Spinal cord (tissue), 10 donors: Measurements from ENCODE around the gene CTNNA2. TPM values are rescaled to one million over a fixed set of nuclear protein-coding genes. Genes with fewer than 3 reads are reported as not detected.
A peak's percentile ranks its signal among the peaks of the same experiment; 100 is the strongest.

ENCODE experiments used
- DNase-seq, 6 donors: peaks; one replicate each; pipeline versions ENCODE4 v3.0.0 to v3.0.0-alpha.2; 2013 to 2015; ENCODE audit warnings: low spot score in 6 of 6, low read depth in 4 of 6
- H3K27ac ChIP-seq: one replicate; pipeline ENCODE4 v1.5.1; 2013; ENCODE audit warnings: low read depth, low read length, control low read depth
- H3K27me3 ChIP-seq: one replicate; pipeline ENCODE4 v1.6.1; 2013; ENCODE audit warnings: low read length; ENCODE audit not compliant: control insufficient read depth, insufficient read depth
- H3K36me3 ChIP-seq: one replicate; pipeline ENCODE4 v1.6.1; 2013; ENCODE audit warnings: low read length; ENCODE audit not compliant: control insufficient read depth, insufficient read depth
- H3K4me1 ChIP-seq: one replicate; pipeline ENCODE4 v1.6.1; 2013; ENCODE audit warnings: low read length; ENCODE audit not compliant: control insufficient read depth, insufficient read depth
- H3K4me3 ChIP-seq: one replicate; pipeline ENCODE4 v1.5.1; 2013; ENCODE audit warnings: low read depth, low read length, control low read depth
- H3K9me3 ChIP-seq: one replicate; pipeline ENCODE4 v1.6.1; 2013; ENCODE audit warnings: low read length; ENCODE audit not compliant: control insufficient read depth, insufficient read depth
- WGBS: methylation state at CpG from one replicate; pipeline ENCODE4 v1.1.5; 2013; ENCODE audit warnings: missing lambda C conversion rate; ENCODE audit not compliant: insufficient coverage; 5-methylcytosine and 5-hydroxymethylcytosine counted together
- polyA plus RNA-seq, 2 donors: library from polyadenylated mRNA; unstranded; fragments of 120-200 nt; gene quantifications; one replicate each; pipeline ENCODE4 v1.2.1, GENCODE V29; 2013; ENCODE audit not compliant: insufficient read length in 2 of 2
- total RNA-seq, 2 donors: library from RNA; depleted of rRNA in 1 of 2; stranded (reverse); fragments of 120-200 nt in 1 of 2; fragments of >200 nt in 1 of 2; gene quantifications; one replicate each; pipeline versions ENCODE4 v1.2.3 to v1.2.4, GENCODE V29; 2013 to 2014
- donor health status: healthy.

Gene CTNNA2
- total and polyA plus RNA-seq, 4 donors: 42.4 to 117 (median 84.7) TPM

GRCh38 chr2:79846878-79847277, 334.0 kb downstream of the CTNNA2 start:
- WGBS: 86% methylated on average over 1 of the region's 1 CpG
- Histone ChIP-seq H3K27ac (no peak overlapping the region), H3K27me3 (no peaks in the 10 kb centered on the region), H3K4me1 (no peaks in the 10 kb centered on the region), H3K4me3 (no peak overlapping the region), H3K9me3 (no peaks in the 10 kb centered on the region), H3K36me3 (no peaks in the 10 kb centered on the region)
- DNase-seq: no peak

DNA sequence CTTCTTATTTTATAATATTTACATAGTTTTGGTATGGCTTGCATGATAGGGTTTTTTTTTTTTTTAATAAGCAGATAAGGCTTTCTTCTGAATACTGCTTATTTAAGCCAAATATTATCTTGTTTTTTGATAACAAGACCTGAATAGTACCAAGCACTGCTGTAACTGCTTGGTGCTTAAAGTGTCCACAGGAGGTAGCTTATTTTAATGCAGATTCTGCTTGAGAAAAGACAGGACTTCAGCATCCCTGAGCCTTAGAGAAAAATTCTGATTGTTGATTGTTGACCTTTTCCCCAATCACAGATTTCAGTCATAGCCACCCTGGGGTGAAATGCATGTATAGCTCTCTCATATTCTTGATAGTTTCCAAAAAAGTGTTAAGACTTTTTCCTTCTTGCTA, 336.4 kb downstream of the CTNNA2 start:
- Histone ChIP-seq H3K27ac (no peak overlapping the region), H3K36me3 (no peaks in the 10 kb centered on the region), H3K9me3 (no peaks in the 10 kb centered on the region), H3K4me1 (no peaks in the 10 kb centered on the region), H3K27me3 (no peaks in the 10 kb centered on the region), H3K4me3 (no peak overlapping the region)
- no peak for DNase-seq

DNA sequence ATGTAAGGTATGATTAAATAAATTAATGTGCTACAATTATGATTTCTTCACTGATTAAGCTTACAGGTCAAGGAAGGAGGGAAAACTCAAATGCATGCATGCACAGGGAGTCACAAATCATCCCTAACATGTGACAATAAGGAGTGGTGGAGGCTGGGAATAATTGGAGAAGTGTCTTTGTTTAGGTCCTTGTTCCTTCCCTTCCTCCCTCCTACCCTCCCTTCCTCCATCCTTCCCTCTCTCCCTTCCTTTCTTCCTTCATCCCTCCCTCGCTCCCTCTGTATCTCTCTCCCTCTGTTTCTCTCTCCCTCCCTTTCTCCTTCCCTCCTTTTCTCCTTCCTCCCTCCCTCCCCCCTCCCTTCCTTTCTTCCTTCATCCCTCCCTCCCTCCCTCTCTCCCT, 337.1 kb downstream of the CTNNA2 start:
- H3K9me3 ChIP-seq: no peaks in the 10 kb centered on the region
- H3K4me1 ChIP-seq: no peaks in the 10 kb centered on the region
- no peak for DNase-seq
- H3K4me3 ChIP-seq: no peak overlapping the region
- H3K27me3 ChIP-seq: no peaks in the 10 kb centered on the region
- WGBS: 100% methylated on average over 1 of the region's 1 CpG
- no peak overlapping the region for H3K27ac ChIP-seq
- H3K36me3 ChIP-seq: no peaks in the 10 kb centered on the region

DNA sequence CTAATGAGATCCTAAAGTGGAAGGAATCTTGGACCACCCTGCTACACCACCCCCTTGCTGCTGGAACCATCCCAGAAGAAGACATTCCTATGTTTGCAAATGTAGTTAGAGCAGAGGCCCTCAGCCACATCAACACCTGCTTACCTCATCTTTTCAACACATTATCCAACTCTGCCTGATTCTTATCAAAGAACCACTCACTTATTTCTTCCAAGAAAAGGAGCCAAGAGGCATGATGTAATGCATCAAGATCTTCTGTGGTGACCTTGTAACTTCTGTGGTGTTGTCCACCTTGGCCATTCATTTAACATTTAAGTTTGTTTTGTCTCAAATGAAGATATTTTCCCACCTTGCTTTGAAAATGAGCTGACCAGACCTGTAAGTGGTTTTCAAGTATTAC, 338.1 kb downstream of the CTNNA2 start:
- no peak for DNase-seq

GRCh38 chr2:79855264-79856006, 342.6 kb downstream of the CTNNA2 start:
- DNase-seq: peak in 1 of 6 donors; percentile 43
- Histone ChIP-seq H3K9me3 (no peaks in the 10 kb centered on the region), H3K27me3 (no peaks in the 10 kb centered on the region), H3K36me3 (no peaks in the 10 kb centered on the region), H3K4me3 (no peak overlapping the region), H3K4me1 (no peaks in the 10 kb centered on the region), H3K27ac (no peak overlapping the region)
- 56% methylated on average over 7 of the region's 10 CpGs for WGBS

More for the DNA sequence above, 338.1 kb downstream of the CTNNA2 start:
- no peaks in the 10 kb centered on the region for H3K9me3 ChIP-seq
- H3K36me3 ChIP-seq: no peaks in the 10 kb centered on the region
- no peak overlapping the region for H3K4me3 ChIP-seq
- no peaks in the 10 kb centered on the region for H3K4me1 ChIP-seq
- H3K27me3 ChIP-seq: no peaks in the 10 kb centered on the region
- no peak overlapping the region for H3K27ac ChIP-seq

GRCh38 chr2:79857888-79858287, 345.0 kb downstream of the CTNNA2 start:
- Histone ChIP-seq H3K9me3 (no peaks in the 10 kb centered on the region), H3K27me3 (no peaks in the 10 kb centered on the region), H3K27ac (no peak overlapping the region), H3K4me1 (no peaks in the 10 kb centered on the region), H3K4me3 (no peak overlapping the region), H3K36me3 (no peaks in the 10 kb centered on the region)
- 97% methylated on average over 15 of the region's 17 CpGs for WGBS
- no peak for DNase-seq

GRCh38 chr2:79860228-79861058, 347.6 kb downstream of the CTNNA2 start:
- no CpG with 5 or more reads among the region's 10 CpGs for WGBS
- no peaks in the 10 kb centered on the region for H3K9me3 ChIP-seq
- DNase-seq: peak; percentile 31 to 91 (median 44)

DNA sequence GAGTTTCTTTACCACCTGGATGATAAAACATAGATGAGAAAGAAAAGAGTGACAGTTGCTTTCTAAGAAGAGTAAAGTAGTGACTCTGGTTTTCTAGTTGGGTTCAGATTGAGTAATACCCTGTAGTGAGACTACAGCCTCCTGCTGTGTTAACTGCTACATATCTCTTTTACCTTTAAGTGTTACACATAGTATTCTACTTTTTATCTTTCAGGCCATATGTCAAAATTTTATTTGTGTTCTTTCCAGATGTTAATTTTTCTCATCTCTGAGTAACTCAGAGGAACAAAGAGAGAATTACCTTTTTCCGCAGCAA, 348.2 kb downstream of the CTNNA2 start:
- WGBS: no CpG with 5 or more reads among the region's 1 CpG
- H3K27ac ChIP-seq: no peak overlapping the region
- no peaks in the 10 kb centered on the region for H3K36me3 ChIP-seq
- H3K27me3 ChIP-seq: no peaks in the 10 kb centered on the region
- no peak overlapping the region for H3K4me3 ChIP-seq
- peak in 1 of 6 donors; percentile 16 for DNase-seq
- no peaks in the 10 kb centered on the region for H3K9me3 ChIP-seq
- no peaks in the 10 kb centered on the region for H3K4me1 ChIP-seq

More at GRCh38 chr2:79860228-79861058, 347.6 kb downstream of the CTNNA2 start:
- no peak overlapping the region for H3K4me3 ChIP-seq
- H3K36me3 ChIP-seq: no peaks in the 10 kb centered on the region
- no peaks in the 10 kb centered on the region for H3K27me3 ChIP-seq
- no peaks in the 10 kb centered on the region for H3K4me1 ChIP-seq
- H3K27ac ChIP-seq: no peak overlapping the region

DNA sequence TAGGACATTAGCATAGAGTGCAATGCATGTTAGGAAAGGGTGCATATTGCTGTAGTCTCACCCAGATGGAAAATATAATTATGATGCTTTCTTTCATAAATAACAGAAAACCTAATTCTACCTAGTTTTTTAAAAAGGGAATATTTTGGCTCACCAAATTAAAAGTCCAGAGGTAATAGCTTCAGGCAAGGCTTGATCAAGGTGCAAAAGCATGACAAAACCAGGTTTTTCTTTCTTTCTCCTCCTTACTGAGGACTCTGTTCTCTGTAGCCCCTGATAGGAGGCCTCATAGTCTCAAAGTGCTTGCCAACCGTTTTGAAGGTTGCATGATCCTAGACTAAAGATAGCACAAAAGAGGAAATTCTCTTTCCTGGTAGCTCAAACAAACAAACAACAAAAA, 349.9 kb downstream of the CTNNA2 start:
- 67% methylated on average over 1 of the region's 1 CpG for WGBS
- Histone ChIP-seq H3K9me3 (no peaks in the 10 kb centered on the region), H3K27me3 (no peaks in the 10 kb centered on the region), H3K4me3 (no peak overlapping the region), H3K4me1 (no peaks in the 10 kb centered on the region), H3K36me3 (no peaks in the 10 kb centered on the region), H3K27ac (no peak overlapping the region)
- no peak for DNase-seq

GRCh38 chr2:79872656-79873055, 359.8 kb downstream of the CTNNA2 start:
- H3K4me3 ChIP-seq: no peak overlapping the region
- no peaks in the 10 kb centered on the region for H3K9me3 ChIP-seq
- no peak overlapping the region for H3K27ac ChIP-seq
- peaks cover 8% of the 10 kb centered on the region for H3K36me3 ChIP-seq
- WGBS: no CpG with 5 or more reads among the region's 2 CpGs
- H3K27me3 ChIP-seq: no peaks in the 10 kb centered on the region
- no peak for DNase-seq
- H3K4me1 ChIP-seq: no peaks in the 10 kb centered on the region
